Breast epithelium (tissue), 3 donors: ENCODE measurements around the gene SDCCAG8.
"Not testable (repeated sequence)": the region's sequence is repeated elsewhere in the genome, so short reads cannot be mapped to it uniquely, and the experiment has no call there.

Experiments used
- POLR2A ChIP-seq: fragments of 450-650 bp; IDR thresholded peaks from one replicate; pipeline ENCODE4 v1.6.1; 2016; ENCODE audit warnings: antibody characterized with exemption, mild to moderate bottlenecking, moderate library complexity
- POLR2AphosphoS5 ChIP-seq, 3 donors: sonication (generic); formaldehyde crosslinking; IDR thresholded peaks; one replicate each; pipeline ENCODE4 v1.6.1; 2017; ENCODE audit warnings: antibody characterized with exemption in 3 of 3
- TF ChIP-seq, protein P1 (sequence below), 3 donors: fragments of 450-650 bp; IDR thresholded peaks; one replicate each; pipeline ENCODE4 v1.5.1; 2016 to 2017; ENCODE audit warnings: antibody characterized with exemption in 3 of 3, mild to moderate bottlenecking in 3 of 3, moderate library complexity in 3 of 3

DNA sequence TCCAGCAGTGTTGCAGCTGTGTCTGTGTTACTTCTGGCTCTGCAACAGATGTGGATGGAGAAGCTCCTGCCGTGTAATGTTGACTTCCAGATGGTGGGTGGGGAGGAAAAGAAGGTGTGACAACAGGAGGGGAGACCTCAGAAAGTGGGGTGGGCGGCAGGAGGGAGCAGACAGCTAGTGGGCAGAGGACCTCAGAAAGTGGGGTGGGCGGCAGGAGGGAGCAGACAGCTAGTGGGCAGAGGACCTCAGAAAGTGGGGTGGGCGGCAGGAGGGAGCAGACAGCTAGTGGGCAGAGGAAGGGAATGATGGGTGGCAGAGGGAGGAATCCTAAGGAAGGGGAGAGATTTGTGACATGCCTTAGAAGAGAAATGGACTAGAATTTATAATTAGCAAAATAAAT lies 83.0 kb downstream of the SDCCAG8 start:
- not testable (repeated sequence) for TF ChIP-seq POLR2AphosphoS5 (IDR thresholded peaks at IDR 0.05); POLR2A
- TF ChIP-seq, protein P1, sequence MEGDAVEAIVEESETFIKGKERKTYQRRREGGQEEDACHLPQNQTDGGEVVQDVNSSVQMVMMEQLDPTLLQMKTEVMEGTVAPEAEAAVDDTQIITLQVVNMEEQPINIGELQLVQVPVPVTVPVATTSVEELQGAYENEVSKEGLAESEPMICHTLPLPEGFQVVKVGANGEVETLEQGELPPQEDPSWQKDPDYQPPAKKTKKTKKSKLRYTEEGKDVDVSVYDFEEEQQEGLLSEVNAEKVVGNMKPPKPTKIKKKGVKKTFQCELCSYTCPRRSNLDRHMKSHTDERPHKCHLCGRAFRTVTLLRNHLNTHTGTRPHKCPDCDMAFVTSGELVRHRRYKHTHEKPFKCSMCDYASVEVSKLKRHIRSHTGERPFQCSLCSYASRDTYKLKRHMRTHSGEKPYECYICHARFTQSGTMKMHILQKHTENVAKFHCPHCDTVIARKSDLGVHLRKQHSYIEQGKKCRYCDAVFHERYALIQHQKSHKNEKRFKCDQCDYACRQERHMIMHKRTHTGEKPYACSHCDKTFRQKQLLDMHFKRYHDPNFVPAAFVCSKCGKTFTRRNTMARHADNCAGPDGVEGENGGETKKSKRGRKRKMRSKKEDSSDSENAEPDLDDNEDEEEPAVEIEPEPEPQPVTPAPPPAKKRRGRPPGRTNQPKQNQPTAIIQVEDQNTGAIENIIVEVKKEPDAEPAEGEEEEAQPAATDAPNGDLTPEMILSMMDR (IDR thresholded peaks at IDR 0.05) = not testable (repeated sequence)
